Esophagus squamous epithelium (tissue), 5 donors: ENCODE results near the gene OPTC. TPM values are rescaled to one million over a fixed set of nuclear protein-coding genes. Genes with fewer than 3 reads are reported as not detected.

Experiments used
- DNase-seq: peaks from one replicate; lab custom pipeline; 2025; lab: John Stamatoyannopoulos, UW
- H3K27ac ChIP-seq, 4 donors: fragments of 200-600 bp; sonication (generic); one replicate each; pipeline ENCODE4 v1.5.1; 2016 to 2019; ENCODE audit warnings: mild to moderate bottlenecking in 1 of 4
- H3K27me3 ChIP-seq, 4 donors: fragments of 200-600 bp; sonication (generic); 1 replicate in 3 of 4; 2 replicates in 1 of 4; pipeline versions ENCODE4 v1.5.1 to v1.6.0; 2017 to 2021; ENCODE audit warnings: antibody characterized with exemption in 1 of 4
- H3K36me3 ChIP-seq, 3 donors: fragments of 200-600 bp; sonication (generic); one replicate each; pipeline ENCODE4 v1.5.1; 2016 to 2019
- H3K4me1 ChIP-seq, 3 donors: fragments of 200-600 bp; sonication (generic); one replicate each; pipeline ENCODE4 v1.5.1; 2017 to 2019
- H3K4me3 ChIP-seq, 4 donors: fragments of 200-600 bp; sonication (generic); 1 replicate in 3 of 4; 2 replicates in 1 of 4; pipeline ENCODE4 v1.5.1; 2016 to 2019; ENCODE audit warnings: mild to moderate bottlenecking in 2 of 4, moderate library complexity in 1 of 4
- H3K9me3 ChIP-seq, 3 donors: fragments of 200-600 bp; sonication (generic); one replicate each; pipeline ENCODE4 v1.5.1; 2016 to 2019
- POLR2A ChIP-seq, 4 donors: fragments of 450-650 bp; IDR thresholded peaks; one replicate each; pipeline ENCODE4 v1.6.1; 2017; ENCODE audit warnings: antibody characterized with exemption in 4 of 4, mild to moderate bottlenecking in 4 of 4, moderate library complexity in 3 of 4
- WGBS, 2 donors: methylation state at CpG; one replicate each; pipeline ENCODE4 v1.1.5; 2018; 5-methylcytosine and 5-hydroxymethylcytosine counted together
- intact Hi-C: fragments of 100-400 bp; cut with DNase I; formaldehyde crosslinking; loops from one replicate; pipeline ENCODE4 v1.15.0; 2022
- total RNA-seq, 4 donors: library from RNA; depleted of rRNA; stranded (reverse); fragments of >200 nt; gene quantifications; one replicate each; pipeline ENCODE4 v1.1.0, GENCODE V29; 2016
- TF ChIP-seq, protein P1 (sequence below), 6 experiments: fragments of 450-650 bp in 4 of 6; fragments of 200-600 bp in 2 of 6; sonication (generic) in 2 of 6; IDR thresholded peaks; one replicate each; pipeline ENCODE4 v1.5.1; 2016 to 2019; ENCODE audit warnings: antibody characterized with exemption in 6 of 6, mild to moderate bottlenecking in 4 of 6, moderate library complexity in 4 of 6
- donor health status: DM: yes; HTN: yes; CAD: no.

The OPTC gene
- total RNA-seq, 4 donors from 2014 or later, result not detected

DNA sequence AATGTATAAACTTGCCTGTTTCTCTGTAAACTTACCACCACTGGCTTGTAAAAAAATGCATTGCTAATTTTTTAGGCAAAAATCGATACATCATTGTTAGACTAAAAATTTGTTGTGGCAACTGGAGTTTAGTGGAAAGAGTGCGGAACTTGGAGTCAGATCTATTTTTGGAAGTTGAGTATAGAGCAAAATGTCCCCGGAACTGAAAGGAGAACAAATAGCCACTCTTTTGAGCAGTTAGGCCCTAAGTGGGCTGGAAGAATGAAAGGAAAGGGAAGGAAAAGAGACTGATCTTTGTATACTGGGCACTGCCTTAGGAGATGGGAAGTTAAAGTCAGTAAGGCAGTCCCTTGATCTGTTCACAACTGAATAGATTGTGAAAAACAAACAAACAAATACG lies 30.2 kb downstream of the OPTC start:
- Histone ChIP-seq H3K9me3 (no peaks in the 10 kb centered on the region), H3K36me3 (no peaks in the 10 kb centered on the region), H3K27ac (peak overlapping the region in 3 of 4 donors; percentile 15 to 30 (median 18)), H3K27me3 (no peaks in the 10 kb centered on the region), H3K4me3 (no peak overlapping the region), H3K4me1 (peaks cover 0 to 50% (median 10%) of the 10 kb centered on the region in 3 donors)
- WGBS, 2 donors, result 75 to 77% methylated on average over 4 of the region's 4 CpGs
- TF ChIP-seq, protein P1, sequence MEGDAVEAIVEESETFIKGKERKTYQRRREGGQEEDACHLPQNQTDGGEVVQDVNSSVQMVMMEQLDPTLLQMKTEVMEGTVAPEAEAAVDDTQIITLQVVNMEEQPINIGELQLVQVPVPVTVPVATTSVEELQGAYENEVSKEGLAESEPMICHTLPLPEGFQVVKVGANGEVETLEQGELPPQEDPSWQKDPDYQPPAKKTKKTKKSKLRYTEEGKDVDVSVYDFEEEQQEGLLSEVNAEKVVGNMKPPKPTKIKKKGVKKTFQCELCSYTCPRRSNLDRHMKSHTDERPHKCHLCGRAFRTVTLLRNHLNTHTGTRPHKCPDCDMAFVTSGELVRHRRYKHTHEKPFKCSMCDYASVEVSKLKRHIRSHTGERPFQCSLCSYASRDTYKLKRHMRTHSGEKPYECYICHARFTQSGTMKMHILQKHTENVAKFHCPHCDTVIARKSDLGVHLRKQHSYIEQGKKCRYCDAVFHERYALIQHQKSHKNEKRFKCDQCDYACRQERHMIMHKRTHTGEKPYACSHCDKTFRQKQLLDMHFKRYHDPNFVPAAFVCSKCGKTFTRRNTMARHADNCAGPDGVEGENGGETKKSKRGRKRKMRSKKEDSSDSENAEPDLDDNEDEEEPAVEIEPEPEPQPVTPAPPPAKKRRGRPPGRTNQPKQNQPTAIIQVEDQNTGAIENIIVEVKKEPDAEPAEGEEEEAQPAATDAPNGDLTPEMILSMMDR (IDR thresholded peaks at IDR 0.05), result no peak
- TF ChIP-seq POLR2A (IDR thresholded peaks at IDR 0.05), result no peak
- no peak for DNase-seq
- intact Hi-C loops, result no loop called here

DNA sequence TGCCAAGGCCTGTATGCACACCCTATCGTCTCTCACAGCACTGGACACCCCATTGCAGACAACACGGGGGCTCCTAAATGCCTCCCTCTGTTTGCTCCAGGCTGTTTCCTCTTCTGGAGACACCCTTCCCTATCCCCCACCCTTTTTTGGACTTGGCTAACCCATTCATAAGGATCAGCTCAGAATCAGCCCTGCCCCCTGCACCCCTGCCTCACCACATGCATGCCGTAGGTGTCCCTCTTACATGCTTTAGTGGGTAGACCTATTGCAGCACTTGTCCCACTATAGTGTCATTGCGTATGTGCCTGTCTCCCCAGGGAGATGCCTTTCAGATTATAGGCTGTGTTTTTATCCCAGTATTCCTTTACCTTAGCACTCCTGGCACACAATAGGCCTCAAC lies 30.9 kb downstream of the OPTC start:
- no peak overlapping the region for H3K4me3 ChIP-seq
- no peak for DNase-seq
- intact Hi-C loops, result no loop called here
- H3K36me3 ChIP-seq, result no peaks in the 10 kb centered on the region
- peak overlapping the region in 3 of 4 donors; percentile 15 to 30 (median 18) for H3K27ac ChIP-seq
- no peaks in the 10 kb centered on the region for H3K9me3 ChIP-seq
- 82 to 89% methylated on average over 4 of the region's 4 CpGs for WGBS, 2 donors
- peaks cover 0 to 45% (median 10%) of the 10 kb centered on the region in 3 donors for H3K4me1 ChIP-seq
- H3K27me3 ChIP-seq, result no peaks in the 10 kb centered on the region
- no peak for TF ChIP-seq POLR2A (IDR thresholded peaks at IDR 0.05)
- TF ChIP-seq, protein P1 (IDR thresholded peaks at IDR 0.05), result no peak

DNA sequence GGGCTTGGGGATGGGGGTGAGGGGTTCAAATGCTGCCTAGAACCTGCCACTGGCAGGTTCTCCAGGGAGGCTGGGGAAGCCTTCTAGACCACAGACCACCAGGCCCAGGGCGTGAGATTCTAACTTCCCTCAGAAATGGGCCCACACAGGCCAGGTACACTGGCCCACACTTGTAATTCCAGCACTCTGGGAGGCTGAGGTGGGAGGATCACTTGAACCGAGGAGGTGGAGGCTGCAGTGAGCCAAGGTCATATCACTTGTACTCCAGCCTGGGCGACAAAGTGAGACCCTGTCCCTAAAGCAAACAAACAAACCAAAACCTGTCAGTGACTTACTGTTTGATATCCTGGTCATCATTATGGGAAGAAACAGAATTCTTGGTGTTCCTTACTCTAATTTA lies 31.7 kb downstream of the OPTC start:
- 79 to 90% methylated on average over 2 of the region's 3 CpGs for WGBS, 2 donors
- Histone ChIP-seq H3K4me1 (peaks cover 0 to 42% (median 10%) of the 10 kb centered on the region in 3 donors), H3K27ac (no peak overlapping the region), H3K36me3 (no peaks in the 10 kb centered on the region), H3K4me3 (no peak overlapping the region), H3K9me3 (no peaks in the 10 kb centered on the region), H3K27me3 (no peaks in the 10 kb centered on the region)
- TF ChIP-seq POLR2A (IDR thresholded peaks at IDR 0.05), result no peak
- TF ChIP-seq, protein P1 (IDR thresholded peaks at IDR 0.05), result no peak
- DNase-seq, result no peak
- intact Hi-C loops, result no loop called here

DNA sequence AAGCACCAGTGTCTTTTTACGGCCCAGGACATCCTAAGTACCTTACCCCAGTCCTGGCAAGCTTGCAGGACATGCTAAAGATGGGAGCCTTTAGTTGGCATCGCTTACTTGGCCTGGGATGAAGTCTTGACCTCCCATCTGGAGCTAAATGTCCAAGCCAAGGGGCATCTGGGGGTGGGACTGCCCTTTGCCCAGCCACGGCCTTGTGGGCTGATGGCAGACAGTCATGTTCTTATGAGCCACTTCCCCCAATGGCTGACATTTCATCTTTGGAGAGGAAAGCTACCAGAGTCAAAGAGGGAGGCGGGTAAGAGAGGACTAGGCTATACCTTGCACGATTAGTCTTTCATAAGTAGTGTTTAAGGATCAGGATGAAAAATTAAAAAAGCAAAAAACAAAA lies 32.2 kb downstream of the OPTC start:
- DNase-seq, result no peak
- Histone ChIP-seq H3K4me3 (no peak overlapping the region), H3K9me3 (no peaks in the 10 kb centered on the region), H3K4me1 (peaks cover 0 to 39% (median 10%) of the 10 kb centered on the region in 3 donors), H3K36me3 (no peaks in the 10 kb centered on the region), H3K27ac (no peak overlapping the region), H3K27me3 (no peaks in the 10 kb centered on the region)
- WGBS, 2 donors, result 67 to 71% methylated on average over 2 to 4 of the region's 5 CpGs
- TF ChIP-seq POLR2A (IDR thresholded peaks at IDR 0.05), result no peak
- TF ChIP-seq, protein P1 (IDR thresholded peaks at IDR 0.05), result no peak
- intact Hi-C loops, result no loop called here

DNA sequence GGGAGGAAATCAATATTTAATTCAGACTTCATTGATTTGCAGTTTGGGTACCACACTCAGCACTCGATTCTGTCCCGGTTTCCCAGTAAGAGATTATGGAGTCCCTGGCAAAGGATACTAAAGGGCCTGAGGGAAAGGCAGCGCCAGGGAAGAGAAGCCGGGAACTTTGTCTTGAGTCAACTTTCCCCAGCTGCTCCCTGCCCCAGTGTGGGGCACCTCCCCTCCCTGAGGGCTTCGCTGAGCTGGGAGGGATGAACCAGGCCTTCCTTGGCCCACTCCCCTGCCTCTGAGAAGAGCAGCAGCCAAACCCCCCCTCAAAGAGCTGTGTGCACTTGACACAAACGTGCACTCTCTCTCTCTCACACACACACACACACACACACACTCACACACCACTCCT lies 32.6 kb downstream of the OPTC start:
- 12 to 36% methylated on average over 5 to 6 of the region's 6 CpGs for WGBS, 2 donors
- intact Hi-C loops, result no loop called here
- no peak for DNase-seq
- TF ChIP-seq POLR2A (IDR thresholded peaks at IDR 0.05), result no peak
- TF ChIP-seq, protein P1 (IDR thresholded peaks at IDR 0.05), result no peak
- Histone ChIP-seq H3K36me3 (no peaks in the 10 kb centered on the region), H3K27me3 (no peaks in the 10 kb centered on the region), H3K9me3 (no peaks in the 10 kb centered on the region), H3K4me1 (peaks cover 0 to 34% (median 10%) of the 10 kb centered on the region in 3 donors), H3K4me3 (no peak overlapping the region), H3K27ac (peak overlapping the region in 1 of 4 donors; percentile 52)
